Measurements from ENCODE around the gene NKX1-1. TPM values are rescaled to one million over a fixed set of nuclear protein-coding genes. Genes with fewer than 3 reads are reported as not detected.
"Not testable (repeated sequence)": the region's sequence is repeated elsewhere in the genome, so short reads cannot be mapped to it uniquely, and the experiment has no call there.

Gene NKX1-1
- total RNA-seq, 1 experiment from 2014 or later: not detected

GRCh38 chr4:1396806-1397455 lies 9.3 kb downstream of the NKX1-1 start:
- Histone ChIP-seq H4K20me1 (ENCODE audit: insufficient read depth) (no peaks in the 10 kb centered on the region; the same call in 1 of the 2 replicates), H3K4me1 (replicated peaks; ENCODE audit: insufficient read depth) (no peaks in the 10 kb centered on the region), H3F3A (ENCODE audit: insufficient read depth, low read depth) (no peaks in the 10 kb centered on the region), H3K36me3 (ENCODE audit: low read depth) (no peaks in the 10 kb centered on the region), H3K9me3 (ENCODE audit: insufficient read depth, low read depth) (no peaks in the 10 kb centered on the region), H3K4me3 (no peak overlapping the region), H3K79me2 (ENCODE audit: low read depth) (no peaks in the 10 kb centered on the region), H3K4me2 (no peak overlapping the region), H3K27me3 (ENCODE audit: insufficient read depth, low read depth) (peaks cover 40% of the 10 kb centered on the region), H2AFZ (no peak overlapping the region), H3K9me2 (ENCODE audit: insufficient read depth) (no peaks in the 10 kb centered on the region), H3K27ac (no peak overlapping the region)
- ChIA-PET POLR2A (ENCODE audit: unreplicated experiment) (no interaction called here), CTCF (no interaction called here)
- TF ChIP-seq CTCF (conservative IDR thresholded peaks at IDR 0.05): no peak
- no peak for TF ChIP-seq EZH2 (IDR thresholded peaks at IDR 0.05; ENCODE audit: low read depth)
- no peak for DNase-seq
- intact Hi-C loops (cut with micrococcal nuclease; ENCODE audit: unreplicated experiment): no loop called here
- no TSS peak for BruUV-seq (replicated peaks)

DNA sequence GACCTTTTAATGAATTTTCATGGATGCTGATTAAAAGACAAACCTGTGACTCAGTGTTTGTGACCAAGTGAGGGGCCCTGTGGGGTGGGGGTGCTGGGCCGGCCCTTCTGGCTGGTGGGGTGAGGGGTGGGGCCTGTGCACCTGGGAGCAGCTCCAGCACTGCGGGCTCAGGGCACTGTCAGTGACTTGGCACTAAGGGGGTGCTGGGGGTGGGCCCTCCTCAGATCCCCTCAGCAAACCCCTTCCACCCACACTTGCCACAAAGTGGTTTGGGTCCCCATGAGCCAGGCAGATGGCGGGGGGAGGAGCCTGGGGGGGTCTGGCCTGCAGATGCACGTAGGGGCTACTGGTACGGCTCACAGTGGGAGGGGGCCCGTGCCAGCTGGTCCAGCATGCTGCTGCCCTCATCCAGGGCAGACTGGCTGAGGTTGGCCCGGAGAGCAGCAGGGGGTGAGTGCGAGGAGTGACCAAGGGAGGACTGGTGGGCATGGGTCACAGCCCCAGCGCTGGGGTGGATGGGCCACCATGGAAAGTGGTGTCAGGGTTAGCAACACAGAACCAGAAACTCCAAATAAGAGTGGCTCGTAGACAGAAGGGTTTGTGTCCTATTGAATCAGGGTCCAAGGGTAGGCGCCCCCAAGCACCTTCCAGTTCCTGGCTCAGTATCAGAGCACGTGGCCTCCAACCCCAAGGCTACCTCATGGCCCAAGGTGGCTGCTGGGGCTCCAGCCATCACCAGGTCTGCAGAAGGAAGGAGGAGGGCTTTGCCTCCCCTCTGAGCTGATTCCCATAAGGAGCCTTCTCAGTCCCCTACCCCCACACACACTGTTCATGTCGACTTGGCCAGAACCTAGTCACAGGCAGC lies 10.1 kb downstream of the NKX1-1 start:
- TF ChIP-seq EZH2 (IDR thresholded peaks at IDR 0.05; ENCODE audit: low read depth) (no peak), CTCF (conservative IDR thresholded peaks at IDR 0.05) (no peak)
- Histone ChIP-seq H3F3A (ENCODE audit: insufficient read depth, low read depth) (no peaks in the 10 kb centered on the region), H3K27ac (no peak overlapping the region), H3K4me3 (no peak overlapping the region), H2AFZ (no peak overlapping the region), H4K20me1 (ENCODE audit: insufficient read depth) (no peaks in the 10 kb centered on the region; the same call in 1 of the 2 replicates), H3K4me1 (replicated peaks; ENCODE audit: insufficient read depth) (no peaks in the 10 kb centered on the region), H3K4me2 (no peak overlapping the region), H3K9me2 (ENCODE audit: insufficient read depth) (no peaks in the 10 kb centered on the region), H3K79me2 (ENCODE audit: low read depth) (no peaks in the 10 kb centered on the region), H3K9me3 (ENCODE audit: insufficient read depth, low read depth) (no peaks in the 10 kb centered on the region), H3K27me3 (ENCODE audit: insufficient read depth, low read depth) (peaks cover 33% of the 10 kb centered on the region), H3K36me3 (ENCODE audit: low read depth) (no peaks in the 10 kb centered on the region)
- no TSS peak for BruUV-seq (replicated peaks)
- ChIA-PET POLR2A (ENCODE audit: unreplicated experiment) (no interaction called here), CTCF (no interaction called here)
- no peak for DNase-seq
- intact Hi-C loops (cut with micrococcal nuclease; ENCODE audit: unreplicated experiment): no loop called here

DNA sequence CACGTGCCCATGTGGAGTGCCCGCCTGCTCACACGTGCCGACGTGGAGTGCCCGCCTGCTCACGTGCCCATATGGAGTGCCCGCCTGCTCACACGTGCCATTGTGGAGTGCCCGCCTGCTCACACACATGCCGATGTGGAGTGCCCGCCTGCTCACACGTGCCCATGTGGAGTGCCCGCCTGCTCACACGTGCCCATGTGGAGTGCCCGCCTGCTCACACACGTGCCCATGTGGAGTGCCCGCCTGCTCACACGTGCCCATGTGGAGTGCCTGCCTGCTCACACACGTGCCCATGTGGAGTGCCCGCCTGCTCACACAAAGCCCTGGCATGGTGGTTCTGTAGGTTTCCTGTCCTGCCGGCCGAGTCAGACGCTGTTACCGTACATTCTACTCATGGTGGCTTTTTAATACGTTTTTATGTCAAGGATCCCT lies 10.8 kb downstream of the NKX1-1 start:
- H3K4me2 ChIP-seq; H3K4me1 ChIP-seq (replicated peaks; ENCODE audit: insufficient read depth); H3K9me2 ChIP-seq (ENCODE audit: insufficient read depth); H3K36me3 ChIP-seq (ENCODE audit: low read depth); H4K20me1 ChIP-seq (ENCODE audit: insufficient read depth); H3K79me2 ChIP-seq (ENCODE audit: low read depth); DNase-seq; H3K27ac ChIP-seq; H3F3A ChIP-seq (ENCODE audit: insufficient read depth, low read depth); H3K9me3 ChIP-seq (ENCODE audit: insufficient read depth, low read depth); CTCF ChIA-PET; BruUV-seq (replicated peaks); H3K4me3 ChIP-seq; intact Hi-C loops (cut with micrococcal nuclease; ENCODE audit: unreplicated experiment); POLR2A ChIA-PET (ENCODE audit: unreplicated experiment); H2AFZ ChIP-seq: not testable (repeated sequence)
- peaks cover 27% of the 10 kb centered on the region for H3K27me3 ChIP-seq (ENCODE audit: insufficient read depth, low read depth)

DNA sequence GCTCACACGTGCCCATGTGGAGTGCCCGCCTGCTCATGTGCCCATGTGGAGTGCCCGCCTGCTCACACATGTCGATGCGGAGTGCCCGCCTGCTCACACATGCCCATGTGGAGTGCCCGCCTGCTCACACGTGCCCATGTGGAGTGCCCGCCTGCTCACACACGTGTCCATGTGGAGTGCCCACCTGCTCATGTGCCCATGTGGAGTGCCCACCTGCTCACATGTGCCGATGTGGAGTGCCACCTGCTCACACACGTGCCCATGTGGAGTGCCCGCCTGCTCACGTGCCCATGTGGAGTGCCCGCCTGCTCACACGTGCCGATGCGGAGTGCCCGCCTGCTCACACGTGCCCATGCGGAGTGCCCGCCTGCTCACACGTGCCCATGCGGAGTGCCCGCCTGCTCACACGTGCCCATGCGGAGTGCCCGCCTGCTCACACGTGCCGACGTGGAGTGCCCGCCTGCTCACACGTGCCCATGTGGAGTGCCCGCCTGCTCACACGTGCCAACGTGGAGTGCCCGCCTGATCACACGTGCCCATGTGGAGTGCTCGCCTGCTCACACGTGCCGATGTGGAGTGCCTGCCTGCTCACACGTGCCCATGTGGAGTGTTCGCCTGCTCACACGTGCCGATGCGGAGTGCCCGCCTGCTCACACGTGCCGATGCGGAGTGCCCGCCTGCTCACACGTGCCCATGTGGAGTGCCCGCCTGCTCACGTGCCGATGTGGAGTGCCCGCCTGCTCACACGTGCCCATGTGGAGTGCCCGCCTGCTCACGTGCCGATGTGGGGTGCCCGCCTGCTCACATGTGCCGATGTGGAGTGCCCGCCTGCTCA lies 11.5 kb downstream of the NKX1-1 start:
- H3K36me3 ChIP-seq (ENCODE audit: low read depth); H4K20me1 ChIP-seq (ENCODE audit: insufficient read depth); H2AFZ ChIP-seq; H3K4me1 ChIP-seq (replicated peaks; ENCODE audit: insufficient read depth); H3K79me2 ChIP-seq (ENCODE audit: low read depth); DNase-seq; H3K9me3 ChIP-seq (ENCODE audit: insufficient read depth, low read depth); POLR2A ChIA-PET (ENCODE audit: unreplicated experiment); BruUV-seq (replicated peaks); CTCF ChIA-PET; H3K27ac ChIP-seq; H3K4me2 ChIP-seq; H3F3A ChIP-seq (ENCODE audit: insufficient read depth, low read depth); H3K4me3 ChIP-seq; intact Hi-C loops (cut with micrococcal nuclease; ENCODE audit: unreplicated experiment); H3K9me2 ChIP-seq (ENCODE audit: insufficient read depth): not testable (repeated sequence)
- peaks cover 22% of the 10 kb centered on the region for H3K27me3 ChIP-seq (ENCODE audit: insufficient read depth, low read depth)
